Upper lobe of left lung (tissue), 4 donors: ENCODE data around the gene HMCES.

Experiments used
- POLR2A ChIP-seq, 4 donors: fragments of 450-650 bp; IDR thresholded peaks; one replicate each; pipeline ENCODE4 v1.5.1; 2016 to 2017; ENCODE audit warnings: antibody characterized with exemption in 4 of 4, mild to moderate bottlenecking in 2 of 4
- POLR2AphosphoS5 ChIP-seq, 2 donors: sonication (generic); formaldehyde crosslinking; IDR thresholded peaks; one replicate each; pipeline ENCODE4 v1.5.1; 2017; ENCODE audit warnings: antibody characterized with exemption in 2 of 2
- TF ChIP-seq, protein P1 (sequence below), 6 experiments: fragments of 450-650 bp in 4 of 6; fragments of 200-600 bp in 2 of 6; sonication (generic) in 2 of 6; IDR thresholded peaks; one replicate each; pipeline ENCODE4 v1.5.1; 2016 to 2019; ENCODE audit warnings: antibody characterized with exemption in 6 of 6

DNA sequence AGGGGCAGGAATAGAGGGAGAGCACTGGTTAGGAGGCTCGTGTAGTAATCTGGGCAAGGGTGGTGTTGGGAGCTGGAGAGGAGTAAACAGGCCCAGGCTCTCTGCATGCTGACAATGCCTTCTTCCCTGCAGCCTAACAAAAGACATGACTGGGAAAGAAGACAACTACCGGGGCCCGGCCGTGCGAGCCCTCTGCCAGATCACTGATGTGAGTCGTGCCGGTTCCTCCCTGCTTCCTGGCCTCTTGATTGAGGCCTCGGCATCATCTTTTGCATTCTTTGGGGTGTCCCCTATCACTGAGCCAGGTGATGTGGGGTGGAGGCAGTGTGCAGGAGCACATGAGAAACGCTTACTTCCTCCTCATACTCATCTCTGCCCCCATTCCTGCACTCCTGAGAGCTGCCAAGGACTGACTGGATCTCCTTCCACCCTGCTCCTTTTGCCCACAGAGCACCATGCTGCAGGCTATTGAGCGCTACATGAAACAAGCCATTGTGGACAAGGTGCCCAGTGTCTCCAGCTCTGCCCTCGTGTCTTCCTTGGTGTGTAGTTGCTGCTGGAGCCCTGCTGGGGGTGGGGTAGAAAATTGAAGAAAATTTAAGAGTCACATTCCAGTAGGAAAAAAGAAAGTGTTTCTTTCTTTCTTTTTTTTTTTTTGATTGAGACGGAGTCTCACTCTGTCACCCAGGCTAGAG is 24.0 kb upstream of the HMCES start:
- TF ChIP-seq POLR2AphosphoS5 (IDR thresholded peaks at IDR 0.05) (no peak), POLR2A (IDR thresholded peaks at IDR 0.05) (no peak)
- TF ChIP-seq, protein P1, sequence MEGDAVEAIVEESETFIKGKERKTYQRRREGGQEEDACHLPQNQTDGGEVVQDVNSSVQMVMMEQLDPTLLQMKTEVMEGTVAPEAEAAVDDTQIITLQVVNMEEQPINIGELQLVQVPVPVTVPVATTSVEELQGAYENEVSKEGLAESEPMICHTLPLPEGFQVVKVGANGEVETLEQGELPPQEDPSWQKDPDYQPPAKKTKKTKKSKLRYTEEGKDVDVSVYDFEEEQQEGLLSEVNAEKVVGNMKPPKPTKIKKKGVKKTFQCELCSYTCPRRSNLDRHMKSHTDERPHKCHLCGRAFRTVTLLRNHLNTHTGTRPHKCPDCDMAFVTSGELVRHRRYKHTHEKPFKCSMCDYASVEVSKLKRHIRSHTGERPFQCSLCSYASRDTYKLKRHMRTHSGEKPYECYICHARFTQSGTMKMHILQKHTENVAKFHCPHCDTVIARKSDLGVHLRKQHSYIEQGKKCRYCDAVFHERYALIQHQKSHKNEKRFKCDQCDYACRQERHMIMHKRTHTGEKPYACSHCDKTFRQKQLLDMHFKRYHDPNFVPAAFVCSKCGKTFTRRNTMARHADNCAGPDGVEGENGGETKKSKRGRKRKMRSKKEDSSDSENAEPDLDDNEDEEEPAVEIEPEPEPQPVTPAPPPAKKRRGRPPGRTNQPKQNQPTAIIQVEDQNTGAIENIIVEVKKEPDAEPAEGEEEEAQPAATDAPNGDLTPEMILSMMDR (IDR thresholded peaks at IDR 0.05), result no peak
